Putamen (tissue), 1 donor: ENCODE results near the gene KRAS.

Source experiments
- DNase-seq: peaks from one replicate; pipeline ENCODE4 v3.0.0-alpha.2; 2016; ENCODE audit warnings: low spot score

The KRAS gene

DNA sequence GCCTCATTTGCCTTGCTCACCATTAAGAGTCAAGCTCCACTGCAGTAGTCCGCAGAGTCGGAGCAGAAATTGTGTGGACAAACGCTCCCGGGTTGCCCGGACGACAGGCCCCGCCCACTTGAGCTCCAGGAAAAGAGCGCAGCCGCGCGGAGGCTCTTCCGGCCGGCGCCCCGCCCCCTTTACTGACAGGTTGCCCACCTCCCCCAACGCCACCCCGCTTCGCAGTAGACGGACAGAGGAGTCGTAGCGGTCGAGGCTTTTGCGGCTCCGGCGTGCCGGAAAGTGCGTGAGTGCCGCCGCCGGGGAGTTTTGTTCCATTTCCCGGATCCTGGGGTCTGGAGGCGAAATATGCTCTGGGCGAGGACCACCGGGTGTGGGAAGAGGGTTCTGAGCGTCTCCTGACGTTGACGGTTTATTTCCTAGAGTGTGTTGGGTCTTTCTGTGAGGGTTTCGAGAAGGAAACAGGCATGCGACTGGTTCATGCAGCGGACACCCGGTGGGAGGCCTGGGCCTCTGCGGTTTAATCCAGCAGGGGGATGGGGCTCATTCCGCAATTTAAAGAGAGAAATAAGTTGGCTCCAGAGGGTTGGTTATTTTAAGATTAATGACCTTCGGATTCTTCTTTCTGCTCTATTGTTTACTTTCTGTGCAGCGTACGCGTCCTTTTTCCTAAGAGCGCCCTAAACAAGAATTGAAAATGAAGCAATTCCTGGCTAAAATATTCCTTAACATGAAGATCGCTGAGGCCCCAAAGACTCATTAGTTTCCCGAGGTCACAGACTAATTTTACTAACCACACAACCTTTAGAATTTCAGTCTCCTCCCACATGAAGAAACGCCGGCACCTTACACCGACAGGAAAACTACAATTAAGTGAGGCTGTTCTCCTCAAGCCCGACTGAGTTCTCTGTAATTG lies 55.4 kb downstream of the KRAS start, which contains the start of the genes DNAI7 and ETFRF1:
Gene DNAI7, minus strand, starts transcription at position 105 of the 916 bp plus-strand sequence. Its CDS starts 82 bp downstream, at position 23.
Gene ETFRF1, plus strand, starts transcription at position 182 of the 916 bp plus-strand sequence. CDS start 8,720 bp downstream, outside the sequence.
- peak; percentile 92 for DNase-seq

DNA sequence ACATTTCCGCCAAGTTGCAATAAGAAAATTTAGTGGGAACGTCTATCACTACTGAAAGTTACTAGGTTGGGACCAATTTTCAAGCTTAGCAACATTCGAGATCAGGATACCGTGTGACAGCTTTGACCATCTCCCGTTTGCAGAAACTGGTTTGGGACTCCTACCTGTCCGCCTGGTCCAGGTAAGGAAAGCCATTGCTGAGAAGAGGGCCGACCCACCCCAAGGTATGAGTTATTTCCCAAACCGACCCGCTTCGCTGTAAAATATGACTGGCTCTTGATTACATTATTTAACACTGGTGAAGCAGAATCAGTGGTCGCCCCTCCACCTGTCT lies 56.0 kb downstream of the KRAS start:
- DNase-seq: no peak

DNA sequence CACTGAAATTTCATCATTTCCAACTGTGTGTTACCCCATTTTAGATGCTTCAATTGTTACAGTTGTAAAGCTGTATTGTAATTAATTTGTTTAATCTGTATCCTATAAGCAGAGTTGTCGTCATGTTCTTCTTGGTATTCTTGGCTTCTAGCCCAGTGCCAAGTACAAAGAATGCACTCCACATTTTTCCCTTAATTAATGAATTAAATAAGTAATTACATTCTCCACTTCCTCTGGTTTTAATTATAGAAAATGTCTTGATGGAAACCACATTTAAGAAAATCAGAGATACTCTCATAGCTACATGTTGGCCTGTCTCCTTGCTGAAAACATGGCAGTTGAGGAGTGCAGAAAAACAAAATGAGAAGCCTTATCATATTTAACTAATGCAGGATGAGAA lies 56.5 kb downstream of the KRAS start:
- no peak for DNase-seq

DNA sequence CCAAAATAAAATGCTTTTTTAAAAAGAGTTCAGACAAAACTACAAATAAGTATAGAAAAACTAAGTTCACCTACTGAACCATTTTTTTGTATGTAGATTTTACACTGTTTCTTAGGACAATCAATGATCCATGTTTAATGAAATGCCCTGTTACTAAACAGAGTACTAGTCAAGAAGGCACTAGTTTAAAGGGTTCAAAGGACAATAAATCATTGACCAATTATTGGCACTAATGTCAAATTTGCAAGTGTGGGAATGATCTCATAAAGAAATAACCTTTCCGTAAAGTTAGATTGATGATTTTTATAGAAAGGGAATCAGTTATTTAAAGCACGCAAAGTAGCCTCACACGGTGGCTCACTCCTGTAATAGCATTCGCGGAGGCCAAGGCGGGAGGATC lies 59.9 kb downstream of the KRAS start:
- DNase-seq: no peak

DNA sequence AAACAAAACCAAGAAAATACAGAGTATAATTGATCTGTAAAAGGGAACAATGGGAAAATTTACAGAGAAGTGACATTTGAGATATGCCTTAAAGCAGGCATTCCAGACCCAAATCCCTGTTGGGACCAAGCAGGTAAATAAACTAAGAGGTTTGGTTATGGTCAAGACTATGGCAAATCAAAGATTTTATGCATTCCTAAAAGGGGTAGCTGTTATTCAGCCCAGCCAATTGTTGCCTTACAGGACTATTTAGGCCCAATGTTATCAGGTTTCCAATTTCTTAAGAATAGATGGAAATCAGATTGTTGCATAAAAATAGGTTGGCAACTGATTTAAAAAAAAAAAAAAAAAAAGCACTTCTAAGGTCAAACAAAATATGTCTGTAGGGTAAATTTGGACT lies 61.1 kb downstream of the KRAS start:
- no peak for DNase-seq

DNA sequence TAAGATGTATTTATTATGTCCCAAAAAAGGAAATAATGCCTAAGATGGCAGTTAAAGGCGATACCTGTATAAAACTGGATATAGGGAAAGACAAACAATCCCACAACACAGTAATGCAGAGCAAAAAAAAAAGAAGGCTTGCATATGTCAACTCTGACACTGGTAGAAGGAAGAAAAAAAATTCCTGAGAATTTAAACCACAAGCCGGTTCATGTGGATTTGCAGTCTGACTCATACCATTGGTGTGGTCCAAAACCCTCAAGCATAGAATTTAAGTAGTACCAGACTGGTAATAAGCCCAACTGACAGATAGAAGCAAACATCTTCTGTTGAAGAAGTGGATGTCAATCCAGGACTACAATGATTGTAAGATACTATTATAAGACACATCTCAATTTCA lies 62.9 kb downstream of the KRAS start:
- no peak for DNase-seq

DNA sequence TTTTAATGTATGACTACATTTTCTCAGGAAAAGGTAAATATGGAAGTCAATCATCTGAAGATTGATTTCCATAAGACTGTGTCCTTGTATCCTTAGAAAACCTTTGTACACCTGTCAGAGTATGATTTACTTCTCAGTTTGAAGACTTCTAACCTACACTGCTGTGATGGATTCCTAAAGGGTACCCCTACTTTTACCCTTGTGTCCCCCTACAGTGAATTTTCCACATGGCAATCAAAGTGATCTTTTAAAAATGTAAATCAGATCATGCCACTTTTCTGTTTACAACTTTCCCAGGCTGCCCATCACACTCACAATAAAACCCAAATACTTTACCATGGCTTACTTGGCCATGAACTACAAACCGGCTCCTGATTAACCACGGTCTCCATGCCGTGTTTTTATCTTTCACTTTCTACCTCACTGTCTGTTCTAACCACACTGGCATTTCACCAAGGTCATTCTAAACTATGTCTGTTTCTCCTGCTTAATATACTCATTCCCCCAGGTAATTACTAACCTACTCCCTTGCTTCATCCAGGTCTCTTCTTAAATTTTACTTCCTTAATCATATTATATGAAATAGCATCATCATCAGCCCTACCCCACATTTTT lies 63.8 kb downstream of the KRAS start:
- no peak for DNase-seq

DNA sequence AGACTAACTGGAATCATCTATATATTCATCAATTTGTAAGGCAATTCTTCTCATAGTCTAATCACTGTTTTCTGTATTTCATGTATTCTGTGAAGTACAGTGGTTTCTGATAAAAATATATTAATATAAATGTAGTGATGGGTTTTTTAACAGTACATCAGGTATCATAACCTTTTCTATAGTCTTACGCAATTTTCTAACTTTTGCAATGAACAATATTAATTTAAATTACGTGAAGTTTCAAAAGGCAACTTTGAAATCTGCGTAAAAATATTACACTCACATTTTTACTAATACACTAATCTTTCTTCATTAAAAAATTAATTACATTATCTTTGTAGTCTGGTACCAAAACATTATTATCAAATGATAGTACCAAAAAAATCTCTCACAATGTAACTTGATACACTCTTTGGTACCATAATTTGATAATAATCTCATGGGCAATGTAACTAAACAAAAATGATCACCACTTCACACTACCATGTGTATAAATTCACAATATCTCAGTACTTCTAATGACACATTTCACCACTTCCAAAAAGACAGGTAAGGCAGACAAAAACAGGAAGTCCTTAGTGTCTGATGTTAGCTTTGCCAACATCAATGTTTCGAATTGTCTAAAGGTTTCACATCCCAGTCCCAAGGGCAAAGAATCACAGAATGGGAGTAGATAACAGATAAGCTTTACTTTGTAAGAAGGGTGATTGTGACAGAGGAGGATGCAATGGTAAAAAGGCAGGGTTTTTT lies 64.5 kb downstream of the KRAS start:
- DNase-seq: no peak

DNA sequence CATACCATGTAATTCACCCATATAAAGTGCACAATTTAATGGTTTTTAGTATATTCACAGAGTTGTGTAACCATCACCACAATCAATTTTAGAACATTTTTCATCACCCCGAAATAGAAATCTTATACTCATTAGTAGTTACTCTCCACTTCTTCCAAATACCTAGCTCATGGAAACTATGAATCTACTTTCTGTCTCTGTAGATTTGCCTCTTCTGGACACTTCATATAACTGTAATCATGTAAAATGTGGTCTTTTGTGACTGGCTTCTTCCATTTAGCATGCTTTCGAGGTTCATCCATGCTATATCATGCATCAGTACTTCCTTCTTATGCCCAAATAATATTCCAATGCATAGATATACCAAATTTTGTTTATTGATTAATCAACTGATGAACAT lies 66.6 kb downstream of the KRAS start:
- DNase-seq: no peak

DNA sequence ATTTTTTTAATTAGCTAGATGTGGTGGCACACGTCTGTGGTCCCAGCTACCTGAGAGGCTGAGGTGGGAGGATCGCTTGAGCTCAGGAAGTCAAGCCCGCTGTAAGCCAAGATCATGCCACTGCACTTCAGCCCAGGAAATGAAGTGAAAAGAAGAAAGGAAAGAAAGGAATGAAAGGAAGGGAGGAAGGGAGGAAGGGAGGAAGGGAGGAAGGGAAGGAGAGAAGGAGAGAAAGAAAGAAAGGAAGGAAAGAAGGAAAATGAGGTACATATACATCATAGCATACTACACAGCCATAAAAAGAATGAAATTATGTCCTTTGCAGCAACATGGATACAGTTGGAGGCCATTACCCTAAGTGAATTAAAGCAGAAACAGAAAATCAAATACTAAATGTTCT lies 68.0 kb downstream of the KRAS start:
- DNase-seq: no peak

DNA sequence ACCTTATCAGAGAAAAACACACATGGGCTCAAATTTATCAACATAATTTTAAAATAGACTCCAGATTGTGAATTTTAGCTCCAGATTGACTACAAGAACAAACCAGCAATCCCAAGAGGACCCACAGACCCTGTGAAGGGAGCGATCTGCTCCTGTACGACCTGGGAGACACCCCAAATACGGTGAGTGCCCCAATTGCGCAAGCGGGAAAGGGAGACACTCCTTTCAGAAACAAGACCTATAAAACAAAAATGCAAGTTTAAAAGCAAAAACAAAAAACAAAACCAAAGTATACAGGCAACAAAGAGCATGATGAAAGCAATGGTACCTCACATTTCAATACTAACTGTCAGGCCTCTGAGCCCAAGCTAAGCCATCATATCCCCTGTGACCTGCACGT lies 87.9 kb downstream of the KRAS start:
- no peak for DNase-seq

DNA sequence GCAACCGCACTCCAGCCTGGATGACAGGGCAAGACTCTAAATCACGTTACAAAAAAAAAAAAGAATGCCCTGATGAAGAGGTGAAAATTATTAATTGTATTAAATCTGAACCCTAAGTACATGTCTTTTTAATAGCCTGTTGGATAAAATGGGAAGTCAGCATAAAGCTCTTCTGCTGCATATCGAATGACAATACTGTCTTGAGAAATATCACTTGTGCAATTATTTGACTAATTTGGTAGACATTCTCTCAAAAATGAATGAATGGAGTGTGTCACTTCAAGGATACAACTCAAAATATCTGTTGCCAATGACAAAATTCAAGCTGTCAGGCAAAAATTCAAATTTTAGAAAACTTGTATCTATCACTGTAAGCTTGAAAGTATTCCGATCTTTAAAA lies 94.7 kb downstream of the KRAS start:
- DNase-seq: no peak

DNA sequence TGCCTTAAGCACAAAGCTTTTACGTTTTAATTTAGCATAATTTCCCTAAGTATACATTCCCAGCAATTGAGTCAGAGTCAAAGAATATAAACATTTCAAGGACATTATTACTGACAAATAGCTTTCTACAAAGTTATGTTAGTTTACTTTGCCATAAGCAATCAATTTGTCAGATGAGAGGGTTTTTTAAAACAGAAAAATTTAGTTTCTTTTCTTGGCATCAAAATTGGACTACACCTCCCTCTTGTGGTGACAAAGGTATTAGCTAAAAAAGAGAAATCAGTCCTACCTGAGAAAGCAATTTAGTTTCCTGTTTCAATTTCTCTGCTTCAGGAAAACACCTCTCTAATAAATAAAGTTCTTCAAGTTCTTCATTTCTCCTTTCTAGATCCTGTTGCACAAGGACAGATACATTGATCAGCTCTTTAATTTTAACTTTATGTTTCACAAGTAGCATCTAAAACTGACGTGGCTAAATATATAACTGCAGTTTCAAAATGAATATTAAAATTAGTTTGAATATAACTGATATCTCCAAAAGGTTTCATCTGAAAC lies 95.6 kb downstream of the KRAS start:
- no peak for DNase-seq
